NCI-H1930 (cell line): Measurements from ENCODE around the gene PRKCA.

Source experiments
- DNase-seq, 2 experiments: peaks; one replicate each; lab custom pipeline; 2025; lab: John Stamatoyannopoulos, UW

Gene PRKCA

DNA sequence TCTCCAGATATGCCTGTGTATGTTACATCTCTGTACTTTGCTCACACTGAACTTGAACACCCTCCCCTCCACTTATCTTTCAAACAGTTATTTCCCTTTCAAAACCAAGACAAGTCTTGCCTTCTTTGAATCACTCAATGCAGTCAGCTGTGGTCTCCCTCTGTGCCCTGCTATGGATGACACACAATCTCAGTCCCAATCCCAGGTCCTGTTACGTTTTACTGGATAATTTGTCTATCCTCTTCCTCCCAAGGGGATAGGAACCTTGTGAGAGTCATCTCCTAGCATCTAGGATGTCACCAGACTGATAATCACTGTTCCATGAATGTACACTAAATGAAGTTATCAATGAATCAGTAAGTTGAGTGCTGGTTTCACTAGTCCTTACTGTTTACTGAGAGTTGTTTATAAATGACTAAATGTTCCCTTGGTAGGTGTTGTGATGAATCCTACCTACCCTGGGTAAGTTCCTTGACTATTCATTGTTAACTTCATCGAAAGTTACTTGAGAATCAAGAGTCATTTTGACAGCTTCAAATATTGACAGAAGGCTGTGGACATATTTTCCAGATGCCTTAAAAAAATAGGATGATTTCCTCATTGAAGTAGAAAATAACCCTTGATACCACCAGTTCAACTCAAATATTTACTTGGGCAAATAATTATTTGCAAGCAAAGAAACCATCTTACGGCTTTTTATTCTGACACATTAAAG, 244.9 kb downstream of the PRKCA start:
- DNase-seq, result no peak

GRCh38 chr17:66548158-66548557, 245.7 kb downstream of the PRKCA start:
- DNase-seq, result no peak

- DNase-seq, result no peak
These were observed 246.4 kb downstream of the PRKCA start for GRCh38 chr17:66548659-66549310.

DNA sequence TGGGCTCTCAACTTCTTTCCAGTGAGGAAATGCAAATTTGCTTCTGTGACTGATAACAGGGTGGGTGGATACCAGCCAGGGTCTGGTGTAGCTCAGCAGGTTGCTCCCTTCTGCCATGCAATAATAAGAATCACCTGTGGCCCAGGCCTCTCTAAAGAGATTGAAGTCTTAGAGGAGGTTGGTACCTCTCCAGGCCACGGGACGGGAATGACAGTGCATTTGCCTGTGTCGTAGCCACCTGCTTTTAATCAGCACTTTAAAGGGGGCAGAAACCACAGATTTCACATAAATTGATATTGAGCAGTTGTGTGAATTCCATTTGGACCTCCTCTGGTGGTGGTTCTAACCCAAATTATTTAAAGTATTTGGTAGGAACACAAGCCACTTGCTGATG, 246.9 kb downstream of the PRKCA start:
- DNase-seq, result no peak

DNA sequence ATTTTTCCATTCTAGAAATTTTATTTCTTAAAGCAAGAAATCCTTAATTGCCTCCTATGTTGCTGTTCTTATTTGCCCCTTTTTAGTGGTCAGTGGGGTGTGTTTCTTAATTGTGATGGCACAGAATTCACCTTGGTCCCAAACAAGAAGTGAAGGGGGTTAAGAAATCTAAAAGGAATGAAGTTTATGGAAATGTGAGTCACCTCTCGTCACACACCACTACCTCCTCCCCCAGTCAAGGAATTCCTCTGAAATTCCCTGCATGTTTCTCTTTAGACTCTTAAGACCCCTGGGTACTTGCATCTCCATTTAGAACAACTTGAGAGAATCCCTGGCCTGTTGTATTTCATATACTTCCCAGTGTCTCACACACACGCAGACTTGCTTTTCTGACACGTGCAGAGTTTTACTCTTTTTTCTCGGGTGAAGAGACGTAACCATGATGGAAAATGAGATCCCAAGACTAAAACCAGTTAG, 247.4 kb downstream of the PRKCA start:
- no peak for DNase-seq

DNA sequence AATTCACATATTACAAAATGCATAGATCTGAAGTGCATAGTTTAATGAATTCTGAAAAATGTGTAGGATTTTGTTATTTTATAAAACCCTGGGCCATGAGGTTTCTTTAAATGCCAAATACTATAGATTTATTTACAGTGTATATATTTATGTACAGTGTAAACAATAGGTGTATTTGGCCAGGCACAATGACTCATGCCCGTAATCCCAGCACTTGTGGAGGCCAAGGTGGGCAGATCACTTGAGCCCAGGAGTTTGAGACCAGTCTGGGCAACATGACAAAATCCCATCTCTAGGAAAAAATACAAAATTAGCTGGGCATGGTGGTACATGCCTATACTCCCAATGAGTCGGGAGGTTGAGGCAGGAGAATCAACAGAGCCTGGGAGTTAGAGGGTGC, 249.4 kb downstream of the PRKCA start:
- DNase-seq, result no peak

GRCh38 chr17:66552371-66552770, 250.0 kb downstream of the PRKCA start:
- DNase-seq, result no peak

DNA sequence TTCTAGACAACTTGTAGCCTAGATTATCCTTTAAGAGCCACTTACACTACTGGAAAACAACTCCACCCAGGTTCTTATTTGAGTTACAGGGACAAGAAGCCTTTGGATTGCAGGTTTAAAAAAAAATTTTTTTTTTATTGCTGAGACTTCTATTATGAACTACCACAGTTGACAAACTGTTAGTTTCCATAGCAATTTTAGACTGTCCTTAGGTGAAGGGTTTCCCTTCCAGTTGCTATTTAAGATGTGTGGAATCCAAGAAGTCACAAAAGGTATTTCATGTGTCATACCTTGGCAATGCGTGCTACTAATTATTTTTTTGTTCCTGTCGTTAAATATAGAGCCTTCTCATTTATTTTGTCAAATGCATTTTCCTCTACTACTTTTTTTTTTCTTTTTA, 253.2 kb downstream of the PRKCA start:
- DNase-seq, result no peak

DNA sequence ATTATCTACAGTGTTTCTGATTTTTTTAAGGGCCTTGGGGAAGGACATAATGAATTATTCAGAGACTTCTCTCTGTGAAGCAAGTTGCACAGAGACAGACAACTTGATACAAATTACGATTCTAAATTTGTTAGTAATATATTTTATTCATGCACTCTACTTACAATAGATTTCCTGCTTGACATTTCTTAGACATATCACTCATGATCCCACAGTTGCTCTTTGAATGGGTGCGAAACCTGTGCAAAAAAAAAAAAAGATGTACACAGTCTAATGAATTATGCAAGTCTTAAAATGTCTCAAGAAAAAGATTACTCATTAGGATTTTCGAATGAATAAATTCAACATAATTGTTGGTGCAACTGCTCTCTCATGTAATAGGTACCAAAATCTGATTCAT, 254.8 kb downstream of the PRKCA start:
- DNase-seq, result no peak

DNA sequence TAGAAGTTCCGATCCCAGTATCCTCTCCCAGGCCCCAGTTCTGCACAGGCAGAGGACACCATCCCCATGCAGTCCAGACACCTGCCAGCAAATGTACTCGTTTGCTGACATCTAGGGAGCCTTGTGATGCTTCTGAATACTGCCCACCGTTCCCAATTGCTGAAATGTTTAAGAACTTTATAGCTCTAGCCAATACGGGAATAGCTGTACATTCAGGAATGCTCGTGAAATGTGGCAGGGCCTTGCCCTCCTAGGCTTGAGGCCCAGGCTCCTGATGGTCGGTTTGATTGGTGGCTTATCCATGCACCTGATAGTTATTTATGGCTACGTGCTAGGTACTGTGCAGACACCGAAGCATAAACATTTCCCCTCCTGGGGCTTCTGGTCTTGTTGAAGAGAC, 255.5 kb downstream of the PRKCA start:
- DNase-seq, result no peak

DNA sequence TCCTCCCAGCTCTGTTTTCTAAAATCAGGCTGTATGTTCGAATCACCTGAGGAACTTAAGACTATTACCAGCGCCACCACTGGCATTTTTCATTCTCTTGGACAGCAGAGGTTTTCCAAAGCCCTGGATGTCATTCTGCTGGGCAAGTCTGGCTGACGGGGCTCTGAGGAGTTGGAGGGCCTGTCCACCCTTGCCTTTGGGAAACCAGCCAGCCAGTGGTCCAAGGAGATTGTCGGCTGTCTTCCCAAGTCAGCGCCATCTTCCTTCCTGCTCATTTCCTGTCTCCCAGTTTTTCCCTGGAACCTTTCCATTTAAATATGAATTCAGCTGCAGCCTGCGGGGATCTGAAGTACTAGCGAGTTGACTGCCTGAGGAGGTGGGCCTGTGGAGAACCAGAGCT, 258.3 kb downstream of the PRKCA start:
- no peak for DNase-seq

DNA sequence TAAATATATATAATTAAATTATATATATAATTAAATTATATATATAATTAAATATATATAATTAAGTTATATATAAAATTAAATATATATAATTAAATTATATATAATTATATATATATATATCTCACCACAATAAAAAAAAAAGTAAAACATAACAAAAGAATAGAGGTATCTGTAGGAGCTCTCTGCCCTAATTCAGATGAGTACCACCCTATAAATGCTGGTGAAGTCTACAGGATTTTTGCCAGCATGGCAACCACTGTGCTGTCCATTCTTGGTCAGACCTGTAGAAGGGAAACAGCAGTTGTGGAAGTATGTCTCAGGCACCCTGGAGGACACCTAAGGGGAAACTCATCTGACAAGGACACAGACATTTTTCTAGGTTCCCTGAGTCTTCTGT, 259.7 kb downstream of the PRKCA start:
- no peak for DNase-seq

GRCh38 chr17:66564992-66565465, 262.6 kb downstream of the PRKCA start:
- DNase-seq, result no peak

GRCh38 chr17:66567234-66568170, 265.1 kb downstream of the PRKCA start:
- DNase-seq, result peak; percentile 33 to 49

GRCh38 chr17:66569572-66569971, 267.2 kb downstream of the PRKCA start:
- no peak for DNase-seq

- no peak for DNase-seq
These were observed 268.2 kb downstream of the PRKCA start for GRCh38 chr17:66570447-66571195.

GRCh38 chr17:66571745-66572144, 269.3 kb downstream of the PRKCA start:
- no peak for DNase-seq

- DNase-seq, result no peak
These were observed 270.7 kb downstream of the PRKCA start for GRCh38 chr17:66573078-66573477.

DNA sequence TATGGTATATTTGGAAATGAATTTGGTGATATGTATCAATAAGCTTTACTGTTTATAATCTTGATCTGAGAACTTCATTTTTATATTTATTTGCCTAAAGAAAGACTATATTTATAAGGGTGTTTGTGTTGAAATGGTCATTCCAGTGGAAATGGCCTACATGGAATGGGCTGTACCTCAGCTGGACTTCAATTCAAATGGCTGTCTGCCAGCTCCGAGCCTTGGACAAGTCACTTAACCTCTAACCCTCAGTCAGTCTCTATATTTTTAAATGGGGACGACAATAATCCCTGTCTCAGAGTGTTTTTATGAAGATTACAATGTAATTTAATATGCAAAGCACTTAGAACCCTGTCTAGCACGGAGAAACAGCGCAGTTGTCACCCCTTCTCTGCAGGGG, 271.7 kb downstream of the PRKCA start:
- no peak for DNase-seq

- DNase-seq, result no peak
These were observed 274.1 kb downstream of the PRKCA start for GRCh38 chr17:66576473-66576872.

GRCh38 chr17:66577041-66577440, 274.6 kb downstream of the PRKCA start:
- no peak for DNase-seq
